Endodermal cell (in vitro differentiated cells): ENCODE measurements around the gene KPRP. TPM values are rescaled to one million over a fixed set of nuclear protein-coding genes. Genes with fewer than 3 reads are reported as not detected.

Experiments
- DNase-seq: peaks from one replicate; pipeline ENCODE4 v3.0.0-alpha.2; 2017
- H3K27ac ChIP-seq: 2 replicates; pipeline ENCODE4 v1.5.1; 2013; ENCODE audit warnings: mild to moderate bottlenecking, low read depth, low read length, moderate library complexity
- H3K27me3 ChIP-seq: 2 replicates; pipeline ENCODE4 v1.6.1; 2013; ENCODE audit warnings: mild to moderate bottlenecking, low read length, moderate library complexity; ENCODE audit not compliant: insufficient read depth, control insufficient read depth, poor library complexity, severe bottlenecking
- H3K36me3 ChIP-seq: 2 replicates; pipeline ENCODE4 v1.7.0; 2013; ENCODE audit warnings: mild to moderate bottlenecking, low read length, moderate library complexity; ENCODE audit not compliant: control insufficient read depth, insufficient read depth
- H3K4me1 ChIP-seq: one replicate; pipeline ENCODE4 v1.7.0; 2013; ENCODE audit warnings: low read length; ENCODE audit not compliant: control insufficient read depth, insufficient read depth
- H3K4me3 ChIP-seq: 2 replicates; pipeline ENCODE4 v1.5.1; 2013; ENCODE audit warnings: mild to moderate bottlenecking, low read length, moderate library complexity
- H3K9ac ChIP-seq: 2 replicates; pipeline ENCODE4 v1.6.1; 2013; ENCODE audit warnings: mild to moderate bottlenecking, low read length, moderate library complexity; ENCODE audit not compliant: poor library complexity, severe bottlenecking; ENCODE audit errors: extremely low read depth
- H3K9me3 ChIP-seq: 2 replicates; pipeline ENCODE4 v1.6.1; 2013; ENCODE audit warnings: mild to moderate bottlenecking, low read length, moderate library complexity; ENCODE audit not compliant: control insufficient read depth
- H3K27ac Mint-ChIP-seq: 2 replicates; pipeline ENCODE4 v1.8.0; 2020; ENCODE audit warnings: mixed read lengths
- H3K27me3 Mint-ChIP-seq: 2 replicates; pipeline ENCODE4 v1.8.0; 2021; ENCODE audit warnings: mild to moderate bottlenecking, mixed read lengths; ENCODE audit not compliant: insufficient read depth
- H3K36me3 Mint-ChIP-seq: 2 replicates; pipeline ENCODE4 v1.8.0; 2020; ENCODE audit warnings: low read depth, mixed read lengths
- H3K4me1 Mint-ChIP-seq: 2 replicates; pipeline ENCODE4 v1.8.0; 2020; ENCODE audit warnings: mixed read lengths
- H3K4me3 Mint-ChIP-seq: 2 replicates; pipeline ENCODE4 v1.8.0; 2020; ENCODE audit warnings: mild to moderate bottlenecking, moderate library complexity, mixed read lengths
- H3K9me3 Mint-ChIP-seq: 2 replicates; pipeline ENCODE4 v1.8.0; 2020; ENCODE audit warnings: mild to moderate bottlenecking, mixed read lengths
- CTCF ChIP-seq: fragments of 200-600 bp; sonication (generic); conservative IDR thresholded peaks from 2 replicates; pipeline ENCODE4 v1.5.0; 2021; ENCODE audit warnings: antibody characterized with exemption, mild to moderate bottlenecking
- WGBS, 2 experiments: methylation state at CpG; one replicate each; pipeline versions ENCODE4 v1.1.5 to v1.1.7; 2013; ENCODE audit warnings: missing lambda C conversion rate in 2 of 2, mixed read lengths in 1 of 2; ENCODE audit not compliant: insufficient coverage in 1 of 2, insufficient read length in 1 of 2; 5-methylcytosine and 5-hydroxymethylcytosine counted together
- total RNA-seq, 2 donors: library from RNA; stranded (reverse); fragmentation: NEBNext Ultra II Directional in 1 of 2; extraction: Animal tissue kit (Norgen Biotek cat#: 25700) in 1 of 2; gene quantifications; 2 replicates in 1 of 2; 3 replicates in 1 of 2; pipeline ENCODE4 v1.2.1, GENCODE V29; 2021

KPRP gene
- total RNA-seq, 2 donors from 2014 or later: not detected

- Mint-ChIP-seq H3K4me3 (no peak overlapping the region), H3K36me3 (no peaks in the 10 kb centered on the region), H3K4me1 (no peaks in the 10 kb centered on the region), H3K27me3 (no peaks in the 10 kb centered on the region), H3K27ac (no peak overlapping the region), H3K9me3 (peaks cover 89% of the 10 kb centered on the region)
- Histone ChIP-seq H3K27me3 (no peaks in the 10 kb centered on the region), H3K9me3 (peaks cover 81% of the 10 kb centered on the region), H3K4me1 (no peaks in the 10 kb centered on the region), H3K36me3 (no peaks in the 10 kb centered on the region), H3K9ac (no peak overlapping the region), H3K27ac (no peak overlapping the region), H3K4me3 (no peak overlapping the region)
- 89 to 95% methylated on average over 3 to 4 of the region's 4 CpGs for WGBS, 2 experiments
- TF ChIP-seq CTCF: no peak
- no peak for DNase-seq
These were observed 12.5 kb upstream of the KPRP start for GRCh38 chr1:152745289-152745704.

- no peaks in the 10 kb centered on the region for H3K27me3 Mint-ChIP-seq
- no peak for DNase-seq
- H3K27ac ChIP-seq: no peak overlapping the region
- no peak for TF ChIP-seq CTCF
- H3K9me3 Mint-ChIP-seq: peaks cover 93% of the 10 kb centered on the region
- no peaks in the 10 kb centered on the region for H3K36me3 ChIP-seq
- H3K4me1 ChIP-seq: no peaks in the 10 kb centered on the region
- no peak overlapping the region for H3K27ac Mint-ChIP-seq
- H3K9me3 ChIP-seq: peaks cover 84% of the 10 kb centered on the region
- H3K4me3 Mint-ChIP-seq: no peak overlapping the region
- H3K27me3 ChIP-seq: no peaks in the 10 kb centered on the region
- no peak overlapping the region for H3K4me3 ChIP-seq
- 73 to 84% methylated on average over 6 of the region's 6 CpGs for WGBS, 2 experiments
- H3K4me1 Mint-ChIP-seq: no peaks in the 10 kb centered on the region
- no peaks in the 10 kb centered on the region for H3K36me3 Mint-ChIP-seq
- no peak overlapping the region for H3K9ac ChIP-seq
These were observed 11.9 kb upstream of the KPRP start for GRCh38 chr1:152745765-152746444.

GRCh38 chr1:152747831-152748230 lies 10.0 kb upstream of the KPRP start:
- H3K27me3 Mint-ChIP-seq: no peaks in the 10 kb centered on the region
- H3K27ac ChIP-seq: no peak overlapping the region
- no peaks in the 10 kb centered on the region for H3K4me1 ChIP-seq
- no peak overlapping the region for H3K9ac ChIP-seq
- H3K27ac Mint-ChIP-seq: no peak overlapping the region
- no peak overlapping the region for H3K4me3 Mint-ChIP-seq
- TF ChIP-seq CTCF: no peak
- H3K4me1 Mint-ChIP-seq: no peaks in the 10 kb centered on the region
- DNase-seq: no peak
- no peaks in the 10 kb centered on the region for H3K36me3 ChIP-seq
- H3K27me3 ChIP-seq: no peaks in the 10 kb centered on the region
- peaks cover 87% of the 10 kb centered on the region for H3K9me3 Mint-ChIP-seq
- WGBS, 2 experiments: 50% methylated on average over 1 of the region's 1 CpG; no CpG with 5 or more reads in 1 of the 2 experiments
- H3K4me3 ChIP-seq: no peak overlapping the region
- peaks cover 80% of the 10 kb centered on the region for H3K9me3 ChIP-seq
- H3K36me3 Mint-ChIP-seq: no peaks in the 10 kb centered on the region
